Esophagus muscularis mucosa (tissue), 3 donors: ENCODE data around the gene TLK1.

Experiments used
- POLR2A ChIP-seq: fragments of 450-650 bp; IDR thresholded peaks from one replicate; pipeline ENCODE4 v1.6.1; 2017; ENCODE audit warnings: antibody characterized with exemption, moderate library complexity, mild to moderate bottlenecking, low read depth
- POLR2AphosphoS5 ChIP-seq, 2 donors: sonication (generic); formaldehyde crosslinking; IDR thresholded peaks; one replicate each; pipeline ENCODE4 v1.6.1; 2017; ENCODE audit warnings: antibody characterized with exemption in 2 of 2
- TF ChIP-seq, protein P1 (sequence below), 3 experiments: fragments of 200-600 bp in 2 of 3; fragments of 450-650 bp in 1 of 3; sonication (generic) in 2 of 3; IDR thresholded peaks; one replicate each; pipeline ENCODE4 v1.5.1; 2017 to 2019; ENCODE audit warnings: antibody characterized with exemption in 3 of 3, mild to moderate bottlenecking in 2 of 3, moderate library complexity in 1 of 3

DNA sequence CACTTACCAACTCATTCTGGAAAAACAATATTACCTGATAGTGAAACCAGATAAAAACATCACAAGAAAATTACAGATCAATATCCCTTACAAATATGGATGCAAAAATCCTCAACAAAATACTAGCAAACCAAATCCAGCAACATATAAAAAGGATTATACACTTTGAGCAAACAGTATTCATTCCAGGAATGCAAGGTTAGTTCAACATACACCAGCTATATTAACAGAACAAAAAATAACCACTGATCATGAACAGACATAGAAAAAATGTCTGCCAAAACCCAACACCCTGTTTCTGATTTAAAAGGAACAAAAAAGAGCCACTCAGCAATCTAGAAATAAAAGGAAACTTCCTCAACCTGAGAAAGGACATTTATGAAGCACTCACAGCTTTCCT lies 62.1 kb downstream of the TLK1 start:
- TF ChIP-seq POLR2A = no peak
- TF ChIP-seq POLR2AphosphoS5 (IDR thresholded peaks at IDR 0.05) = no peak
- TF ChIP-seq, protein P1, sequence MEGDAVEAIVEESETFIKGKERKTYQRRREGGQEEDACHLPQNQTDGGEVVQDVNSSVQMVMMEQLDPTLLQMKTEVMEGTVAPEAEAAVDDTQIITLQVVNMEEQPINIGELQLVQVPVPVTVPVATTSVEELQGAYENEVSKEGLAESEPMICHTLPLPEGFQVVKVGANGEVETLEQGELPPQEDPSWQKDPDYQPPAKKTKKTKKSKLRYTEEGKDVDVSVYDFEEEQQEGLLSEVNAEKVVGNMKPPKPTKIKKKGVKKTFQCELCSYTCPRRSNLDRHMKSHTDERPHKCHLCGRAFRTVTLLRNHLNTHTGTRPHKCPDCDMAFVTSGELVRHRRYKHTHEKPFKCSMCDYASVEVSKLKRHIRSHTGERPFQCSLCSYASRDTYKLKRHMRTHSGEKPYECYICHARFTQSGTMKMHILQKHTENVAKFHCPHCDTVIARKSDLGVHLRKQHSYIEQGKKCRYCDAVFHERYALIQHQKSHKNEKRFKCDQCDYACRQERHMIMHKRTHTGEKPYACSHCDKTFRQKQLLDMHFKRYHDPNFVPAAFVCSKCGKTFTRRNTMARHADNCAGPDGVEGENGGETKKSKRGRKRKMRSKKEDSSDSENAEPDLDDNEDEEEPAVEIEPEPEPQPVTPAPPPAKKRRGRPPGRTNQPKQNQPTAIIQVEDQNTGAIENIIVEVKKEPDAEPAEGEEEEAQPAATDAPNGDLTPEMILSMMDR (IDR thresholded peaks at IDR 0.05) = no peak
